ENCODE results near the gene ACTL6A. TPM values are rescaled to one million over a fixed set of nuclear protein-coding genes. Genes with fewer than 3 reads are reported as not detected.

ACTL6A gene
- total RNA-seq, 2 experiments from 2014 or later: 92.9 to 126 TPM

GRCh38 chr3:179563271-179563783, 601 bp downstream of the ACTL6A start:
- no TSS peak for BruUV-seq (replicated peaks)

GRCh38 chr3:179565496-179565895, 2.8 kb downstream of the ACTL6A start:
- DNase-seq (ENCODE audit: low spot score): peak; percentile 52
- ChIA-PET CTCF (ENCODE audit: unreplicated experiment) (interaction anchor here (0.6 to 1.3 kb wide), 2 partner anchors 18 to 104 kb away, joined by 3 to 4 read pairs; no protein-coding TSS in a partner anchor), POLR2A (interaction anchor here (0.6 to 2.3 kb wide), 10 partner anchors 16 to 416 kb away, joined by 3 to 10 read pairs (median 4); partner anchors contain the start of genes MRPL47 and NDUFB5)
- TF ChIP-seq CTCF (conservative IDR thresholded peaks at IDR 0.05; ENCODE audit: low read length) (no peak), EZH2phosphoT487 (IDR thresholded peaks at IDR 0.05; ENCODE audit: borderline replicate concordance, low read depth, low read length) (no peak)
- Histone ChIP-seq H3K4me1 (ENCODE audit: insufficient read depth, low read length, poor library complexity, severe bottlenecking) (peaks cover 34% of the 10 kb centered on the region), H3K4me2 (ENCODE audit: low read length) (peak overlapping the region; percentile 89), H4K20me1 (ENCODE audit: insufficient read depth, low read length) (peaks cover 29% of the 10 kb centered on the region; the same call in 1 of the 2 replicates), H3K9me3 (ENCODE audit: low read length) (no peaks in the 10 kb centered on the region), H2AFZ (ENCODE audit: low read length) (no peak overlapping the region), H3K36me3 (ENCODE audit: insufficient read depth, low read length) (peaks cover 25% of the 10 kb centered on the region), H3K79me2 (ENCODE audit: insufficient read depth, low read depth, low read length) (peaks cover 66% of the 10 kb centered on the region), H3K9me2 (ENCODE audit: insufficient read depth, low read length) (no peaks in the 10 kb centered on the region), H3K27ac (ENCODE audit: low read depth, low read length, poor library complexity, severe bottlenecking) (peak overlapping the region; percentile 18), H3K4me3 (ENCODE audit: low read depth, low read length, poor library complexity, severe bottlenecking) (peak overlapping the region; percentile 33)
- intact Hi-C loops (cut with micrococcal nuclease; ENCODE audit: unreplicated experiment): no loop called here
- BruUV-seq (replicated peaks): no TSS peak

More at GRCh38 chr3:179563271-179563783, 601 bp downstream of the ACTL6A start:
- 0 out of 2 replicates have a peak, but pooled peaks cover 5% of the 10 kb centered on the region for H3K36me3 ChIP-seq (ENCODE audit: insufficient read depth, low read length)
- H3K9me3 ChIP-seq (ENCODE audit: low read length): no peaks in the 10 kb centered on the region
- intact Hi-C loops (cut with micrococcal nuclease; ENCODE audit: unreplicated experiment): loop anchor here (2.0 to 5.0 kb wide), 5 partner anchors 89 to 491 kb away; partner anchors contain the start of genes PIK3CA, USP13 and ZMAT3
- peak; percentile 81 for DNase-seq (ENCODE audit: low spot score)
- no peaks in the 10 kb centered on the region for H3K9me2 ChIP-seq (ENCODE audit: insufficient read depth, low read length)
- peak overlapping the region; percentile 90 for H3K4me3 ChIP-seq (ENCODE audit: low read depth, low read length, poor library complexity, severe bottlenecking)
- H3K79me2 ChIP-seq (ENCODE audit: insufficient read depth, low read depth, low read length): peaks cover 51% of the 10 kb centered on the region
- peak overlapping the region; percentile 21; the same call in 1 of the 2 replicates for H2AFZ ChIP-seq (ENCODE audit: low read length)
- POLR2A ChIA-PET: interaction anchor here (0.8 to 2.5 kb wide), 9 partner anchors 18 to 487 kb away, joined by 3 to 11 read pairs (median 4); partner anchors contain the start of genes MRPL47 and NDUFB5
- TF ChIP-seq CTCF (conservative IDR thresholded peaks at IDR 0.05; ENCODE audit: low read length): peak; percentile 44
- no peak for TF ChIP-seq EZH2phosphoT487 (IDR thresholded peaks at IDR 0.05; ENCODE audit: borderline replicate concordance, low read depth, low read length)
- peak overlapping the region; percentile 89 for H3K4me2 ChIP-seq (ENCODE audit: low read length)
- H4K20me1 ChIP-seq (ENCODE audit: insufficient read depth, low read length): peaks cover 23% of the 10 kb centered on the region; the same call in 1 of the 2 replicates
- CTCF ChIA-PET (ENCODE audit: unreplicated experiment): interaction anchor here (1.2 kb wide), 1 partner anchor 241 kb away, joined by 5 read pairs; no protein-coding TSS in a partner anchor
- H3K4me1 ChIP-seq (ENCODE audit: insufficient read depth, low read length, poor library complexity, severe bottlenecking): peaks cover 39% of the 10 kb centered on the region
- H3K27ac ChIP-seq (ENCODE audit: low read depth, low read length, poor library complexity, severe bottlenecking): peak overlapping the region; percentile 76

- Histone ChIP-seq H2AFZ (ENCODE audit: low read length) (no peak overlapping the region), H3K36me3 (ENCODE audit: insufficient read depth, low read length) (peaks cover 98% of the 10 kb centered on the region), H3K79me2 (ENCODE audit: insufficient read depth, low read depth, low read length) (no peaks in the 10 kb centered on the region), H3K9me2 (ENCODE audit: insufficient read depth, low read length) (no peaks in the 10 kb centered on the region), H3K4me1 (ENCODE audit: insufficient read depth, low read length, poor library complexity, severe bottlenecking) (no peaks in the 10 kb centered on the region), H3K27ac (ENCODE audit: low read depth, low read length, poor library complexity, severe bottlenecking) (no peak overlapping the region), H4K20me1 (ENCODE audit: insufficient read depth, low read length) (no peaks in the 10 kb centered on the region), H3K9me3 (ENCODE audit: low read length) (no peaks in the 10 kb centered on the region), H3K4me3 (ENCODE audit: low read depth, low read length, poor library complexity, severe bottlenecking) (no peak overlapping the region), H3K4me2 (ENCODE audit: low read length) (no peak overlapping the region)
- ChIA-PET CTCF (ENCODE audit: unreplicated experiment) (no interaction called here), POLR2A (interaction anchor here (0.6 to 3.2 kb wide), 6 partner anchors 10 to 129 kb away, joined by 3 to 8 read pairs (median 3); partner anchors contain the start of gene ACTL6A)
- DNase-seq (ENCODE audit: low spot score): no peak
- no peak for TF ChIP-seq EZH2phosphoT487 (IDR thresholded peaks at IDR 0.05; ENCODE audit: borderline replicate concordance, low read depth, low read length)
- TF ChIP-seq CTCF (conservative IDR thresholded peaks at IDR 0.05; ENCODE audit: low read length): no peak
- no TSS peak for BruUV-seq (replicated peaks)
- intact Hi-C loops (cut with micrococcal nuclease; ENCODE audit: unreplicated experiment): no loop called here
Observed at GRCh38 chr3:179580992-179581391, 18.3 kb downstream of the ACTL6A start.
